Activated T-cell treated with anti-CD3 and anti-CD28 coated beads, Interleukin-2, amount 50 U/mL, for 1 hour (primary cell): Measurements from ENCODE around the gene MOV10.

Experiments
- DNase-seq: peaks from one replicate; pipeline ENCODE4 v3.0.0-alpha.2; 2020

Gene MOV10

GRCh38 chr1:112700290-112701226, 26.1 kb downstream of the MOV10 start:
- DNase-seq = peak; percentile 70

- no peak for DNase-seq
These were observed 27.0 kb downstream of the MOV10 start for GRCh38 chr1:112701227-112702066.

- DNase-seq = no peak
These were observed 27.6 kb downstream of the MOV10 start for GRCh38 chr1:112702067-112702395.

GRCh38 chr1:112702420-112703261, 28.2 kb downstream of the MOV10 start:
- no peak for DNase-seq

DNA sequence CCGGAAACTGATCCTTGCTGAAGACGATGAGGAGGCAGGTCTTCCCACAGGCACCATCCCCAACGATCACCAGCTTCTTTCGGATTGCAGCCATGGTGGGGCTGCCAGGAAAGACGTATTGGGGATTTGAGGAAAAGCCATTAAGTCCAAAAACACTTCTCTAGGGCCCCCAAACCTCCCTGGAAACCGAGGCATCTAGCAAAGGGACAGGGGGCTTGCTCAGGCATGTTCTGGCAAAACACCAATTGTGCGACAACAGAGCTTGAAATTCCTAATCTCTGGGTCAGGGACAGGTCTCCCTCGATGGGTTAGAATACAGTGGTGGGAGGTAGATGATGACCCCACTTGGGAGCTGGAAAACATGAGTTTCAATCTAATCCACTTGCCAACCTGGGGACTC, 29.2 kb downstream of the MOV10 start:
- no peak for DNase-seq

DNA sequence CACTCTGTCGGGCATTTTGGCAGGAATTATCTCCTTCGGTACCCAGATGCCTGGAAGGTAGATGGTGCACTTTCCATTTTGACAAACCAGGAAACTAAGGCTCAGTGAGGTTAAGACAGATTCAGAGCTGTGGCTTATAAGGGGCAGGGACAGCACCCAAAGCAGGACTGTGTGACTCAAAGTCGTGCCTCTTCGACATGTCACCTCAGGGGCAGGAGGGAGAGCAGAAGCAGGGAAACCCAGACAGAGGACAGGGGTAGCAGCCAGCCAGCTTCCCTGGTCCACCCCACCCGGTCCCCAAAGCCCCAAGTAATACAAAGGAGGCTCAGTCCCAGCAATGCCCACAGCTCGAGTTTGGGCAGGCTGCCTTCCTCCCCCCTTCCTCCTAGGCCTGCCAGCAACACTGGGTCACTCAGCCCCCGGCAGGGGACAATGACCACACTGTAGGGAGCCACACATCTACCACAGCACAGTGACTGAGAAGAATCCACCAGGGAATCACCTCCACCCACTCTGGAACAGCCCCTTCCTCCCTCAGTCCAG, 30.0 kb downstream of the MOV10 start:
- DNase-seq = no peak

DNA sequence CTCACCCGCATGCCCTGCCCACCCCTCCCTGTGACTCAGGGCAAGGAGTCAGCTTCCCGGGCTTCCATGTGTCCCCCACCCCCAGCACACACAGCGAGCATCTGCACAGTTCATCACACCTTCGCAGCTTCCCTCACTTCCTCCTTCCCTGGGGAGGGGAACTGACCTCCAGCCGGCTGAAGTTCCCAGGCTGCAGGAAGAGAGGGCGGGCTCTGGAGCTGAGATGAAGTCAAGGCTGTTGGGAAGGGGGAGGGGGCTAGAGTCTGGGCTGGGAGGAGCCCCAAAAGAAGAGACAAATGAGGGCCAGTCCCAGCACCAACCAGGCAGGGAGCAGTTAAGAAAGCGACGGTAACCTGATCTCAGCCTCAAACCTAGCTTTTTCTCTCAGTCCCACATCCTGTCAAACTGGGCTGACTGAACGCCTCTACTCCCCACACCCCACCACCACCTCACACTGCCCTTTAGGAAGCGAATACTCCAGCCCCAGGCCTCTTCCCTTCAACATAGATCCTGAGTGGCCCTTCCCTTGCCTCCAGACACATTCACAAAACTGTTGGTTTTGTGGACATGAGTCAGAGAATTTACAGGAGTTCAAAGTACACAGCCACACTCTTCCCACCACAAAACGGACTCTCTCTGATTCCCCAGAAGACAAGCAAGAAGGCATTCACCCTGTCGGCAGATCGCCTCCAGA, 30.6 kb downstream of the MOV10 start:
- DNase-seq = peak; percentile 41

DNA sequence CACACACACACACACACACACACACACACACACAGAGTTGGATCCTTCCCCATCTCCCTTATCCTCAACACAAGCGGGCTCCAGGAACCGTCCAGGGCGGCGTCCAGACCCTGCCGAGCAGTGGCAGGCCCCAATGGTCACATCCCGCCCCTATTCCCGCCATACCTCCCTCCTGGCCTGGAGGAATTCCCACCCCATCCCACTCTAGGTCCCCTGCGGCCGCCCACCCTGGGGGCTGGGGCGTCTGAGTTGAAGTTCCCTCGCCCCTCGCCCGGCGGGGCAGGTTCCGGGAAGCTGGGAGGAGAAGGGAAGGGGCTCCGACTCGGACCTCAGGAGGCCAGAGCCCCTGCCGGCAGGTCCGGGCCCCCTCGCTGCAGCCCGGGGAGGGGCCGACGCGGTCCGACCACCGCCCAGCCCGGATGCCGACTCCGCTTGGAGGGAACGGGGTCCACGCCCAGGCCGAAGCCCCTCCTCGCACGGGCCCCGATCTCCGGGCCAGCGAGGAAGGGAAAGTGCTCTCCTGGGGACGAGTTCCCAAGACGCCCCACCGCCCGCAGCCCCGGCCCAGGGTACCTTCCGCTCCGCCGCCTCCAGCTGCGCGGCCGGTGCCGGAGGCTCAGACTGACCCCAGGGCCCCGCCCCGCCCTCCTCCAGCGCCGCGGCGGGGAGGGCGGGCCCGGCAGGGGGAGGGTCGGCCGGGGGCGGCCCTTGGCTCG, 32.2 kb downstream of the MOV10 start, which contains the start of gene RHOC:
TSS of gene RHOC (minus strand) at position 623 of the 716 bp plus-strand sequence. CDS start 3,328 bp downstream, outside the sequence.
- DNase-seq = no peak

GRCh38 chr1:112707221-112708001, 33.0 kb downstream of the MOV10 start:
- peak; percentile 70 for DNase-seq

GRCh38 chr1:112708002-112708448, 33.6 kb downstream of the MOV10 start:
- DNase-seq = no peak

DNA sequence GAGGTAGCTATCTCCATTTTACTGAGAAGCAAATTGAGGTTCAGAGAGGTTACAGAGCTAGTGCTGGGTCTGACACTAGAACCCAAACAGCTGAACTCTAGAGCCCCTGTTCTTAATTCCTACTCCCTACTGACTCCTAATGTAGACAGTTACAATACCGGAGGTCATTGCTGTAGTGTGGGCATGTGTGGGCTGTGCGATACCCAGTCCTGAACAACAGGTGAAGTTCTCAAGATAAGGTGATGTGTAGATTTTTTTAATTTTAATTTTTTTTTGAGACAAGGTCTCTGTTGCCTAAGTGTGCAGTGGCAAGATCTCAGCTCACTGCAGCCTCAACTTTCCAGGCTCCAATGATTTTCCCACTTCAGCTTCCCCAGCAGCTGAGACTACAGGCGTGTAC, 34.0 kb downstream of the MOV10 start:
- DNase-seq = no peak

GRCh38 chr1:112710159-112710558, 35.7 kb downstream of the MOV10 start:
- no peak for DNase-seq

- no peak for DNase-seq
These were observed 36.1 kb downstream of the MOV10 start for GRCh38 chr1:112710586-112710985.

DNA sequence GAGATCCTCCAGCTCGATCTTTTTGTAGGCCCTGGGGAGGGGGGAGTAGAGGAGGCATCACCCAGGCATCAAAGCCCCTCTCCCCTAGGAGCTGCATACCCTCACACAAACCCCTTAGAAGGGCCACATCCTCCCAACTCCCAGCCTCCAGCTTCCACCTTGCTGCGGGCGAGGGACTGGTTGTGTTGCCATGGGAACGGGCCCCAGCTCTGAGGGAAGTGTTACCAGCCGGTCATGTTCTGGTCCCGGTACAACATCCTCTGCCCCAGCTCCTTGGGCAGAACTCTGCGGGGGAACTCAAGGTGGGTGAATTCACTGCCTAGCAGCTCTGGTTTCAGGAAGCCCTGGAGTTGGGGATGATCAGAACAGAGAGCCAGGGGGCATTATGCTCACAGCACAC, 36.6 kb downstream of the MOV10 start:
- no peak for DNase-seq

- DNase-seq = no peak
These were observed 37.2 kb downstream of the MOV10 start for GRCh38 chr1:112711670-112712069.

GRCh38 chr1:112712191-112712590, 37.7 kb downstream of the MOV10 start:
- no peak for DNase-seq

DNA sequence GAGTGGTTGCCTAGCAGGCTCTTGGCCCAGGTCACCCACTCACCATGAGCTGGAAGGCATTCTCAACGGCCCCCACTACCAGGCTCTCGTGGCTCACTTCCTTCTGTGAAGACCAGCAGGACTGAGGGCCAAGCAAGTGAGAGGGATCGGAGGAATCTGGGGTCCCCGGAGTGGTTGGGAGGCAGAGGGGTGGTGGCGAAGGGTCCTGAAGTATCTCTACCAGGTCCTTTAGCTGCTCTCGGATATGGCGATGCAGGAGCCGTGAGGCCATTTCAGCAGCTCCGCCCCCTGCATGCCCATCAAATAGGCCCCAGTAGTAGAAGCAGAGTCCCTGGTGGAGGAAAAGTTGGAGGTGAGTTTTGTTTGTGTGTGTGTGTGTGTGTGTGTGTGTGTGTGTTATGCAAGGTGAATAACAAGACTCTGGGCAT, 38.3 kb downstream of the MOV10 start:
- DNase-seq = no peak

DNA sequence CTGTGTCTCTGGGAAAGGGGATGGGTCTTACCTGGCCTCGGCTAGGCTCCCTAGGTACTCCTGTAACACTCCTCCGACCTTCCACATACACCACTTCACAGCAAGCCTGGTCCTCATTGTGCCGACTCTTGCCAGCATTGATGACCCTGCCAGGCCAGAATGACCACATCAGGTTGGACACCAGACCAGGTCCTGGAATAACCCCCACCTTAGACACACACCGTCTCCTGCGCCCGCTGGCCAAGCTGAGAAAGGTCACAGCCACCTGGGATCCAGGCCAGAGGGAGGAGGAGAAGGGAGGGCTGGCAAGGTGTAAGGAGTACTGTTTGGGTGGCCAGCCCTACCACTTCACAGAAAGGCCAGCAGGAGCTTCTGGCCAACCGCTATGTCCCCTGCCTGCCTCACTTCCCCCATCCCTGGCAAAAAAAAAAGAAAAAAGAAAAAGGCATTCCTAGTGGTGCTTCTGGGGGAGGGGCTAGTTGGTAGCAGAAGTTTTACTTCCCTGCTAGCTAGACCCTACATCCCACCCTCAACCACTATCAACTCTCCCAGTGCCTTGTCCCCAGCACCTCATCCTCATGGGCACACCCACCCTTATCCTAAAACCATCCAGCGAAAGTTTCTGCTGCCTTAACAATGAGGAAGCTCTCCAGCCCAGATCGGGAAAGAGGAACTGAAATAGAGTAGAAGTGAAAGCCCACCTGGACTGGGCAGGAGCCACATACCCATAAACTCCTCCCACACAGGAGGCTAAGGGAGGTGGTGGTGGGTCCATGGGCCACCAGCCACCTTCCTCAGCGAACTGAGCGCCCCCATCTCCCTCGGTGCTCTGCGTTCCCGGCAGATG, 39.2 kb downstream of the MOV10 start:
- no peak for DNase-seq
